Stimulated activated CD4-positive, alpha-beta T cell treated with anti-CD3 and anti-CD28 coated beads, Interleukin-1b, Interleukin-23, amount 100 ng/mL, for 4 hours (primary cell): ENCODE data around the gene RAP1GAP.
"Not testable (repeated sequence)": the region's sequence is repeated elsewhere in the genome, so short reads cannot be mapped to it uniquely, and the experiment has no call there.

Experiments
- DNase-seq, 2 donors: peaks; one replicate each; pipeline ENCODE4 v3.0.0-alpha.2; 2020; ENCODE audit warnings: low read depth in 2 of 2

The RAP1GAP gene

GRCh38 chr1:21677168-21677567 lies 8.0 kb upstream of the RAP1GAP start:
- no peak for DNase-seq

- no peak for DNase-seq
These were observed 5.8 kb upstream of the RAP1GAP start for GRCh38 chr1:21674957-21675356.

- not testable (repeated sequence) for DNase-seq
These were observed 4.7 kb upstream of the RAP1GAP start for GRCh38 chr1:21673853-21674252.

GRCh38 chr1:21673277-21673780 lies 4.2 kb upstream of the RAP1GAP start:
- no peak for DNase-seq

- DNase-seq: no peak
These were observed 3.5 kb upstream of the RAP1GAP start for GRCh38 chr1:21672478-21673276.

- no peak for DNase-seq
These were observed 2.8 kb upstream of the RAP1GAP start for GRCh38 chr1:21671915-21672314.

GRCh38 chr1:21670956-21671902 lies 2.1 kb upstream of the RAP1GAP start:
- DNase-seq: no peak

- no peak for DNase-seq
These were observed 1.1 kb upstream of the RAP1GAP start for GRCh38 chr1:21670059-21670881.

GRCh38 chr1:21668951-21669257 lies 253 bp downstream of the RAP1GAP start:
- DNase-seq: no peak

- no peak for DNase-seq
These were observed 766 bp downstream of the RAP1GAP start for GRCh38 chr1:21668232-21668950.

GRCh38 chr1:21667348-21668231 lies 1.6 kb downstream of the RAP1GAP start:
- DNase-seq: no peak

GRCh38 chr1:21666576-21667320 lies 2.4 kb downstream of the RAP1GAP start:
- DNase-seq: no peak

- no peak for DNase-seq
These were observed 3.2 kb downstream of the RAP1GAP start for GRCh38 chr1:21665711-21666575.

GRCh38 chr1:21664806-21665588 lies 4.2 kb downstream of the RAP1GAP start:
- no peak for DNase-seq

- DNase-seq: no peak
These were observed 5.0 kb downstream of the RAP1GAP start for GRCh38 chr1:21663951-21664805.

- DNase-seq: no peak
These were observed 5.8 kb downstream of the RAP1GAP start for GRCh38 chr1:21663248-21663950.
